Osteocyte (in vitro differentiated cells): ENCODE results near the gene CDCP2. TPM values are rescaled to one million over a fixed set of nuclear protein-coding genes. Genes with fewer than 3 reads are reported as not detected.

Source experiments
- DNase-seq: peaks from one replicate; pipeline ENCODE4 v3.0.0; 2021; ENCODE audit warnings: mixed read lengths; ENCODE audit not compliant: unreplicated experiment; ENCODE audit errors: extremely low spot score
- H3K27ac Mint-ChIP-seq: one replicate; pipeline ENCODE4 v1.8.0; 2021; ENCODE audit warnings: mild to moderate bottlenecking, mixed read lengths; ENCODE audit not compliant: unreplicated experiment
- H3K27me3 Mint-ChIP-seq: one replicate; pipeline ENCODE4 v1.8.0; 2021; ENCODE audit warnings: mixed read lengths; ENCODE audit not compliant: unreplicated experiment
- H3K36me3 Mint-ChIP-seq: one replicate; pipeline ENCODE4 v1.8.0; 2021; ENCODE audit warnings: mixed read lengths; ENCODE audit not compliant: unreplicated experiment
- H3K4me1 Mint-ChIP-seq: one replicate; pipeline ENCODE4 v1.8.0; 2021; ENCODE audit warnings: mixed read lengths; ENCODE audit not compliant: unreplicated experiment
- H3K4me3 Mint-ChIP-seq: one replicate; pipeline ENCODE4 v1.8.0; 2021; ENCODE audit warnings: mild to moderate bottlenecking, moderate library complexity, mixed read lengths; ENCODE audit not compliant: unreplicated experiment
- H3K9me3 Mint-ChIP-seq: one replicate; pipeline ENCODE4 v1.8.0; 2021; ENCODE audit warnings: mixed read lengths; ENCODE audit not compliant: unreplicated experiment
- total RNA-seq: library from RNA; stranded (reverse); gene quantifications from 2 replicates; pipeline ENCODE4 v1.2.1, GENCODE V29; 2021
- TF ChIP-seq, protein P1 (sequence below): fragments of 200-600 bp; sonication (generic); IDR thresholded peaks from 2 replicates; pipeline ENCODE4 v1.5.0; 2021; ENCODE audit warnings: antibody characterized with exemption, mild to moderate bottlenecking, moderate library complexity

The CDCP2 gene
- total RNA-seq, 1 donor from 2014 or later = not detected

DNA sequence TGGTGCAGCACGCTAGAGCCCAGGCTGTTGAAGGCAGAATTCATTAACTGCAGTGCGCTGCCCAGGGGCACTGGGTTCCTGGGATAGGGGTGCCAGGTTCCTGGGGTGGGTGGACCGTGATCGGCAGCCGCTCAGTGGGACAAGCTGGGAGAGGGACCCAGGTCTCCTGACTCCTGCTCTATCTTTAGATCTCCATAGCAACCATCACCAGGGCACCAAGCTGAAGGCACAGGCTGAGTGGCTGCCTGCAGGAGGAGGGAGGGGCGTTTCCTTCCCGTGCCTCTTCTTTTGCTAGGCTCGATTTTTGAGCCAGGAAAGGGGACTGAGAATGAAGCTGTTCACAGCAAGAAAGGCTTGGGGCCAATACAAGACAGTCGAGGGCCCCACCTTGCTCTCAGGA, 20.9 kb upstream of the CDCP2 start:
- H3K4me3 Mint-ChIP-seq = no peak overlapping the region
- H3K9me3 Mint-ChIP-seq = no peaks in the 10 kb centered on the region
- no peaks in the 10 kb centered on the region for H3K27me3 Mint-ChIP-seq
- DNase-seq = no peak
- TF ChIP-seq, protein P1, sequence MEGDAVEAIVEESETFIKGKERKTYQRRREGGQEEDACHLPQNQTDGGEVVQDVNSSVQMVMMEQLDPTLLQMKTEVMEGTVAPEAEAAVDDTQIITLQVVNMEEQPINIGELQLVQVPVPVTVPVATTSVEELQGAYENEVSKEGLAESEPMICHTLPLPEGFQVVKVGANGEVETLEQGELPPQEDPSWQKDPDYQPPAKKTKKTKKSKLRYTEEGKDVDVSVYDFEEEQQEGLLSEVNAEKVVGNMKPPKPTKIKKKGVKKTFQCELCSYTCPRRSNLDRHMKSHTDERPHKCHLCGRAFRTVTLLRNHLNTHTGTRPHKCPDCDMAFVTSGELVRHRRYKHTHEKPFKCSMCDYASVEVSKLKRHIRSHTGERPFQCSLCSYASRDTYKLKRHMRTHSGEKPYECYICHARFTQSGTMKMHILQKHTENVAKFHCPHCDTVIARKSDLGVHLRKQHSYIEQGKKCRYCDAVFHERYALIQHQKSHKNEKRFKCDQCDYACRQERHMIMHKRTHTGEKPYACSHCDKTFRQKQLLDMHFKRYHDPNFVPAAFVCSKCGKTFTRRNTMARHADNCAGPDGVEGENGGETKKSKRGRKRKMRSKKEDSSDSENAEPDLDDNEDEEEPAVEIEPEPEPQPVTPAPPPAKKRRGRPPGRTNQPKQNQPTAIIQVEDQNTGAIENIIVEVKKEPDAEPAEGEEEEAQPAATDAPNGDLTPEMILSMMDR = no peak
- no peak overlapping the region for H3K27ac Mint-ChIP-seq
- peaks cover 3% of the 10 kb centered on the region for H3K4me1 Mint-ChIP-seq
- no peaks in the 10 kb centered on the region for H3K36me3 Mint-ChIP-seq

DNA sequence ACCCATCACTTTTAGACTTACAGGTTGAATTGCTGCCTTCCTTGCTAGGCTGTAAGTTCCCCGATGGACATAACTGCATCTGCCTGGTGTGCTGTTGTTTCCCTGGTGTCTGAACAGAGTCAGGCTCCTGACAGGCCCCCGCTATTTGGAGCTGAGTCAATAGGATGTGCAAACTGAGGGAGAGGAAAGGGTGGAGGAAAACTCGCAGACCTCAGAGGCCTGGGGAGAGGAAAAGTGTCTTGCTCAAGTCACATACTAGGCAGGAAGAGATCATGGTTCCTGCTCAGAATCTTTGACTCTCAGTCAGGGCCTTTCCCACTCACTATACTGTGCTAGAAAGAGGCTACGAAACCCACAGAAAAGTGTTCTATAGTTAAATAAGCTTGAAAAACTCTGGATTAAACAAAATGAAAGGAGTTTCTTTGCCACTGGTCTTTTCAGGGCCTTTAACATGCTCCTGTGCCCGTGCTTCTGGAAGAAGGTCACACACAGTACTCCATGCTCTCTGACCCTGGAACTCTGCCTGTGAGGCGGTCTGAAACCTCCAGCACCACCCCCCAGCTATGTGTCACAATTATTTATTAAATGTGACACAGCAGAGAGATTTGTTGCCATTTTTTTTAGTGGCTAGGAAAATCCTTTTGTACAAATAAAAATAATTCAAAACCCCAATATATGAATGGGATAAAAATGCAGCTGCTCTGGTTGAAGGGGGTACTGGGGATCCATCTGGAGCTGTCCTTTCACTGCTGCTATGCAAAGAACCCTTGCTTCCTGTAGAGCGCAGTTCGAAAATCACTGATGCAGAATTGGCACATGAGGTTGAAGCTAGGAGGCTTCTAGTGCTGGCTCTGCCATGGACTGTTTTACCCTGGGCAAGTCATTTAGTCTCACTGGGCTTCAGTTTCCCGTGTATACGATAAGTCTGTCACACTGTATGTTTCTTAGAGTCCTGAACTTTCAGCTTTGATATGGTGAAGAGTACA, 20.1 kb upstream of the CDCP2 start:
- no peaks in the 10 kb centered on the region for H3K36me3 Mint-ChIP-seq
- H3K4me1 Mint-ChIP-seq = peaks cover 3% of the 10 kb centered on the region
- H3K27me3 Mint-ChIP-seq = no peaks in the 10 kb centered on the region
- no peak for DNase-seq
- H3K27ac Mint-ChIP-seq = no peak overlapping the region
- TF ChIP-seq, protein P1 = no peak
- H3K4me3 Mint-ChIP-seq = no peak overlapping the region
- no peaks in the 10 kb centered on the region for H3K9me3 Mint-ChIP-seq

DNA sequence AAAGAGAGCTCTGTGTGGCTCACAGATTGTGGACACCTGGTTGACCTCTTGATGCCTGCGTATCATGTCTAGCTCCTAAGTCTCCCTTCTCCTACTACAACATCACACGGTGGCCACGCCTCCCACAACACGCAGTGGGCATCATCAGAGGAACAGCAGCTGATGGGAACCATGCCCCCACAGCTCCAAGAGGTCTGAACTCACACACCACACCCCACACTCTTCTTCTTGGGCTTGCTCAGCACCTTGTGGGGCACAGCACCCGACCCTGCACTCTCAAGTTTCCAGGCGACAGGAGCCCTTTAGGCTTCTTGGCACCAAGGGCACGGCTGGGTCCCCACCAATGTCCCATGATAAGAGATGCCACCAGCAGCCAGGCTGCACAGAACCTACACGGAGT, 18.8 kb upstream of the CDCP2 start:
- Mint-ChIP-seq H3K4me1 (peaks cover 5% of the 10 kb centered on the region), H3K27me3 (no peaks in the 10 kb centered on the region), H3K27ac (no peak overlapping the region), H3K9me3 (no peaks in the 10 kb centered on the region), H3K36me3 (no peaks in the 10 kb centered on the region), H3K4me3 (no peak overlapping the region)
- TF ChIP-seq, protein P1 = no peak
- no peak for DNase-seq

DNA sequence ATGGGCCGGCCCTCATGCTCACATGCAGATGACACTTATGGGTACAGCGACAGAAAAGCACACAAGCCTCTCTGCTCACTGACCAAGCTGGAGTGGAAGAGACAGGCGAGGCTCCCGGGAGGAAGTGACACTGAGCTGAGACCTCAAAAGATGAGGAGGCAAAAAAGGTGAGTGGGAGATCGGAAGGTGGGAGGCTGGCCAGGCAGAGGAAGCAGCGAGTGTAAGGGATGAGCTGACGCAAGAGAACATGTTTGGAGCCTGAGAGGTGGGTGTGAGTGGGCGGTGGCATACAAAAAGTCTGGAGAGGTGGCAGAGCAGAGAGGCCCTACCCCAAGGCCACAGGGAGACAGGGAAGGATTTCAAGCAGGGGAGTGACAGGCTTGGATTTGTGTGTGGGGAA, 18.2 kb upstream of the CDCP2 start:
- Mint-ChIP-seq H3K27ac (no peak overlapping the region), H3K4me1 (peaks cover 5% of the 10 kb centered on the region), H3K4me3 (no peak overlapping the region), H3K9me3 (no peaks in the 10 kb centered on the region), H3K36me3 (no peaks in the 10 kb centered on the region), H3K27me3 (no peaks in the 10 kb centered on the region)
- TF ChIP-seq, protein P1 = no peak
- no peak for DNase-seq

DNA sequence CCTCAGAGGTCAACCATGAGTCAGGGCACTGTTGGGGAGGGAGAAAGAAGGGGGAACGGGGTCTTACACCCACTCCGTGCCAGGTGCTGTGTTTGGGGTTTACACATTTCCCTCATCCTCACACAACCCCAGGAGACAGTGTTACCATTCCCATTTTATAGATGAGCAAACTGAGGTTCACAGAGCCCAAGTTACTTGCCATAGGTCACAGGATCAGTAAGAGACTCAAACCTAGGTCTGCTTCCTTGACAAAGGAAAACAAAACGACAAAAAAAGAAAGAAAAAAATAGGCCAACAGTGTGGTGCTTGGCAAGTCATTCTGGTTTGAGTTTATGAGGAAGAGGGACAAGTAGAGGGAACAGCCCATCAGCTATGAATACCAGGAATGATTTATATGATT, 16.3 kb upstream of the CDCP2 start:
- no peaks in the 10 kb centered on the region for H3K9me3 Mint-ChIP-seq
- H3K27ac Mint-ChIP-seq = no peak overlapping the region
- peaks cover 5% of the 10 kb centered on the region for H3K4me1 Mint-ChIP-seq
- H3K4me3 Mint-ChIP-seq = no peak overlapping the region
- H3K36me3 Mint-ChIP-seq = no peaks in the 10 kb centered on the region
- DNase-seq = no peak
- H3K27me3 Mint-ChIP-seq = no peaks in the 10 kb centered on the region
- TF ChIP-seq, protein P1 = no peak
